ENCODE results near the gene MAGEA12.
"Not testable (repeated sequence)": the region's sequence is repeated elsewhere in the genome, so short reads cannot be mapped to it uniquely, and the experiment has no call there.

The MAGEA12 gene, protein sequence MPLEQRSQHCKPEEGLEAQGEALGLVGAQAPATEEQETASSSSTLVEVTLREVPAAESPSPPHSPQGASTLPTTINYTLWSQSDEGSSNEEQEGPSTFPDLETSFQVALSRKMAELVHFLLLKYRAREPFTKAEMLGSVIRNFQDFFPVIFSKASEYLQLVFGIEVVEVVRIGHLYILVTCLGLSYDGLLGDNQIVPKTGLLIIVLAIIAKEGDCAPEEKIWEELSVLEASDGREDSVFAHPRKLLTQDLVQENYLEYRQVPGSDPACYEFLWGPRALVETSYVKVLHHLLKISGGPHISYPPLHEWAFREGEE

DNA sequence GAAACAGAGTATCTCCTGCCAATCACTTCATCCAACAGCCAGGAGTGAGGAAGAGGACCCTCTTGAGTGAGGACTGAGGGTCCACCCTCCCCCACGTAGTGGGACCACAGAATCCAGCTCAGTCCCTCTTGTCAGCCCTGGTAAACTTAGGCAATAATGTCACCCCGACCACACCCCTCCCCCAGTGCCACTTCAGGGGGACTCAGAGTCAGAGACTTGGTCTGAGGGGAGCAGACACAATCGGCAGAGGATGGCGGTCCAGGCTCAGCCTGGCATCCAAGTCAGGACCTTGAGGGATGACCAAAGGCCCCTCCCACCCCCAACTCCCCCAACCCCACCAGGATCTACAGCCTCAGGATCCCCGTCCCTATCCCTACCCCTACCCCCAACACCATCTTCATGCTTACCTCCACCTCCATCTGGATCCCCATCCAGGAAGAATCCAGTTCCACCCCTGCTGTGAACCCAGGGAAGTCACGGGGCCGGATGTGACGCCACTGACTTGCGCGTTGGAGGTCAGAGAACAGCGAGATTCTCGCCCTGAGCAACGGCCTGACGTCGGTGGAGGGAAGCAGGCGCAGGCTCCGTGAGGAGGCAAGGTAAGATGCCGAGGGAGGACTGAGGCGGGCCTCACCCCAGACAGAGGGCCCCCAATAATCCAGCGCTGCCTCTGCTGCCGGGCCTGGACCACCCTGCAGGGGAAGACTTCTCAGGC is at the start of gene MAGEA12, which contains the start of gene CSAG1:
TSS of gene MAGEA12 (plus strand) at position 497 of the 715 bp plus-strand sequence. CDS start 2,405 bp downstream, outside the sequence.
TSS of gene CSAG1 (minus strand) at position 461 of the 715 bp plus-strand sequence. CDS start 1,261 bp downstream, outside the sequence.
- DNase-seq = no peak

DNA sequence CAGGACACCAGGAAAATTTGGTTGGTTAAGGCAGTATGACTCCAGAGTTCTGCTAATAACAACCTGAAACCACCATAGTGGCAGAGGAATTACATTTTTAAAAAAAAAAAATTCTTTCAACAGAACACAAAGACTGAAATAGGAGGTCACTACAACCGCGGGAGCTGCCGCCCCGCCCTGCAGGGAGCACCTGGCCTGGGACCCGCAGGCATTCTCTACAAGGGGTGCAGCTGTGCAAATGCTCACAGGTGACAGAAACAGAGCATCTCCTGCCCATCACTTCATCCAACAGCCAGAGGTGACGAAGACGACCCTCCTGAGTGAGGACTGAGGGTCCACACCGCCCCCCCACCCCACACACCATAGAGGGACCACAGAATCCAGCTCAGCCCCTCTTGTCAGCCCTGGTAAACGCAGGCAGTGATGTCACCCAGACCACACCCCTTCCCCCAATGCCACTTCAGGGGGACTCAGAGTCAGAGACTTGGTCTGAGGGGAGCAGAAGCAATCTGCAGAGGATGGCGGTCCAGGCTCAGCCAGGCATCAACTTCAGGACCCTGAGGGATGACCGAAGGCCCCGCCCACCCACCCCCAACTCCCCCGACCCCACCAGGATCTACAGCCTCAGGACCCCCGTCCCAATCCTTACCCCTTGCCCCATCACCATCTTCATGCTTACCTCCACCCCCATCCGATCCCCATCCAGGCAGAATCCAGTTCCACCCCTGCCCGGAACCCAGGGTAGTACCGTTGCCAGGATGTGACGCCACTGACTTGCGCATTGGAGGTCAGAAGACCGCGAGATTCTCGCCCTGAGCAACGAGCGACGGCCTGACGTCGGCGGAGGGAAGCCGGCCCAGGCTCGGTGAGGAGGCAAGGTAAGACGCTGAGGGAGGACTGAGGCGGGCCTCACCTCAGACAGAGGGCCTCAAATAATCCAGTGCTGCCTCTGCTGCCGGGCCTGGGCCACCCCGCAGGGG is 35.3 kb upstream of the MAGEA12 start, which contains the start of gene MAGEA3:
TSS of gene MAGEA3 (plus strand) at position 843 of the 980 bp plus-strand sequence. CDS start 2,039 bp downstream, outside the sequence.
- not testable (repeated sequence) for DNase-seq

DNA sequence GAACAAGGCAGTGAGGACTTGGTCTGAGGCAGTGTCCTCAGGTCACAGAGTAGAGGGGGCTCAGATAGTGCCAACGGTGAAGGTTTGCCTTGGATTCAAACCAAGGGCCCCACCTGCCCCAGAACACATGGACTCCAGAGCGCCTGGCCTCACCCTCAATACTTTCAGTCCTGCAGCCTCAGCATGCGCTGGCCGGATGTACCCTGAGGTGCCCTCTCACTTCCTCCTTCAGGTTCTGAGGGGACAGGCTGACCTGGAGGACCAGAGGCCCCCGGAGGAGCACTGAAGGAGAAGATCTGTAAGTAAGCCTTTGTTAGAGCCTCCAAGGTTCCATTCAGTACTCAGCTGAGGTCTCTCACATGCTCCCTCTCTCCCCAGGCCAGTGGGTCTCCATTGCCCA is 33.2 kb upstream of the MAGEA12 start:
- not testable (repeated sequence) for DNase-seq

DNA sequence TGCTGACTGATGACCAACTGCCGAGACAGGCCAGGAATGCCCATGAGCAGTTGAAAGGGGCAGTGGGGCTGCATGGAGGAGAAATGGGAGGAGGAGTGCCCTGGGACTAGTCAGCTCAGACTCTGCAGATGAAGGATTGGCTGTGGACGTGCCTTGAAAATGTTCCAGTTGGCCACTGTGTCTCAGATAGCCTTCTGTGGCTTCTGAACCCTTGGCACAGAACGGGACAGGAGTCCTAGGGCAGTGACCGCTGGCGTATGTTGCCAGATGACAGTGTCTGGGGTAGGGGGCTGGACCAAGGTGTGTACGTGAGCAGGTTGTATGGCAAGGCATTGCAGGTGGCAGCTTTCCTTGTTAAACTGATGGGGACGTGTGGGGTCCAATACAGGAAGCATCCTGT is 27.1 kb upstream of the MAGEA12 start:
- DNase-seq = not testable (repeated sequence)

DNA sequence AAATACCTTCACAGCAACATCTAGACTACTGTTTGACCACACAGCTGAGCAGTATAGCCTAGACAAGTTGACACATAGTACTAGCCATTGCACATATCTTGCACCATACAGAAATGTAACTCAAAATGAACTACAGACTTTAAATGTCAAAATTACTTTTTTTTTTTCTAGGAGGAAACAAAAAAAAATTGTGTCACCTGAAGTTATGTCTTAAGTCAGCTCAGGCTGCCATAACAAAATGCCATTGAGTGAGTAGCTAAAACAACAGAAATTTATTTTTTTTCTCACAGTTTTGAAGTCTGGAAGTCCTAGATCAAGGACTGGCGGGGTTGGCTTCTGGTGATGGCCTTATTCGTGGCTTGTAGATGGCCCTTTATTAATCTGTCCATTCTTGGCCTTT is 24.4 kb upstream of the MAGEA12 start, which contains the start of gene CSAG2:
TSS of gene CSAG2 (minus strand) at position 101 of the 400 bp plus-strand sequence. CDS start 161 bp downstream, outside the sequence.
- DNase-seq = not testable (repeated sequence)

DNA sequence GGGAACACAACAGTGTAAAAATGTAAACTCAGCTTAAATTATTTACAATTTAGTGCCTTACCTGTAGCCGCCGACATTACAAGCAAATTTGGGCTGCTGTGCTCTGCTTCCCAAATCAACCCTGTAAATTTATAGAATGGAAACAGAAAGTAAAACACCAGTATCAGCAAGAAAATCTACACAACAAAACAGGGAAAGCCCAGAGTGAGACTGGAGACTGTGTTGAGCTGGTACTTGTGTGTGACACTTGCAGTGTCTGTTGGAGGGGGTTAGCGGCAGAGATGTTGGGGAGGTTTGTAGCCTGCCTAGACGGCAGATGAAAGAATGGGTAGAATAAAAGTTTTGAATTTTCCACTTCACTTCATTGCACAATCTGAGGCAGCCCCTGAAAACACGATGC is 20.4 kb upstream of the MAGEA12 start:
- not testable (repeated sequence) for DNase-seq

DNA sequence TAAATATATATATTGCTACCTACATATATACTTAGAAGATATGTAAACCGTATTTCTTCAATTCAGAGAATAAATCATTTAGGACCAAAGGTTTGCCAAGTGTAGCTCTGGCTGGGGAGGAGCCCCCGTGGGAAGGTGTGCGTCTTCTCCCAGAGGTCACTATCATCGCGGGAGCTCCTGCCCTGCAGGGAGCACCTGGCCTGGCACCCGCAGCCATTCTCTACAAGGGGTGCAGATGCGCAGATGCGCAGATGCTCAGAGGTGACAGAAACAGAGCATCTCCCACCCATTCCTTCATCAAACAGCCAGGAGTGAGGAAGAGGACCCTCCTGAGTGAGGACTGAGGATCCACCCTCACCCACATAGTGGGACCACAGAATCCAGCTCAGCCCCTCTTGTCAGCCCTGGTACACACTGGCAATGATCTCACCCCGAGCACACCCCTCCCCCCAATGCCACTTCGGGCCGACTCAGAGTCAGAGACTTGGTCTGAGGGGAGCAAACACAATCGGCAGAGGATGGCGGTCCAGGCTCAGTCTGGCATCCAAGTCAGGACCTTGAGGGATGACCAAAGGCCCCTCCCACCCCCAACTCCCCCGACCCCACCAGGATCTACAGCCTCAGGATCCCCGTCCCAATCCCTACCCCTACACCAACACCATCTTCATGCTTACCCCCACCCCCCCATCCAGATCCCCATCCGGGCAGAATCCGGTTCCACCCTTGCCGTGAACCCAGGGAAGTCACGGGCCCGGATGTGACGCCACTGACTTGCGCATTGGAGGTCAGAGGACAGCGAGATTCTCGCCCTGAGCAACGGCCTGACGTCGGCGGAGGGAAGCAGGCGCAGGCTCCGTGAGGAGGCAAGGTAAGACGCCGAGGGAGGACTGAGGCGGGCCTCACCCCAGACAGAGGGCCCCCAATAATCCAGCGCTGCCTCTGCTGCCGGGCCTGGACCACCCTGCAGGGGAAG is 19.5 kb upstream of the MAGEA12 start, which contains the start of gene MAGEA2B:
TSS of gene MAGEA2B (plus strand) at position 814 of the 973 bp plus-strand sequence. CDS start 2,479 bp downstream, outside the sequence.
- DNase-seq = not testable (repeated sequence)

DNA sequence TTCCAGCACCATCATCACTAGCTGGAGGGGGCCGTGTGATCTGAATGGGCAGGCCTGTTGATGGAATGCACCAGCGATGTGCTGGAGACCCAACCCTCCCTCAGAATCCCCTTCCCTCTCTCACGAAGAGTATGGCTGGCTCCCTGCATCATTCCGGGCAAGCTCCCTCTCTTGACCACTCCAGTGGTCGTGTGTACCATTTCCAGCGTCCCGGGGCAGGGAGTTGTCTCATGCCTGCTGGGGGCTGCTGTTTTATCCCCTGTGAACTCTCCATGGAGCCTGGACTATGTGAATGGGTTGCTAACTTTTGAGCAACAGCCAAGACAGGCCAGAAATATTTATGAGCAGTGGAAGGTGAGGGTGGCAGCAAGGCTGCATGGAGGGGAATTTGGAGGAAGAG is 8.1 kb upstream of the MAGEA12 start:
- no peak for DNase-seq

DNA sequence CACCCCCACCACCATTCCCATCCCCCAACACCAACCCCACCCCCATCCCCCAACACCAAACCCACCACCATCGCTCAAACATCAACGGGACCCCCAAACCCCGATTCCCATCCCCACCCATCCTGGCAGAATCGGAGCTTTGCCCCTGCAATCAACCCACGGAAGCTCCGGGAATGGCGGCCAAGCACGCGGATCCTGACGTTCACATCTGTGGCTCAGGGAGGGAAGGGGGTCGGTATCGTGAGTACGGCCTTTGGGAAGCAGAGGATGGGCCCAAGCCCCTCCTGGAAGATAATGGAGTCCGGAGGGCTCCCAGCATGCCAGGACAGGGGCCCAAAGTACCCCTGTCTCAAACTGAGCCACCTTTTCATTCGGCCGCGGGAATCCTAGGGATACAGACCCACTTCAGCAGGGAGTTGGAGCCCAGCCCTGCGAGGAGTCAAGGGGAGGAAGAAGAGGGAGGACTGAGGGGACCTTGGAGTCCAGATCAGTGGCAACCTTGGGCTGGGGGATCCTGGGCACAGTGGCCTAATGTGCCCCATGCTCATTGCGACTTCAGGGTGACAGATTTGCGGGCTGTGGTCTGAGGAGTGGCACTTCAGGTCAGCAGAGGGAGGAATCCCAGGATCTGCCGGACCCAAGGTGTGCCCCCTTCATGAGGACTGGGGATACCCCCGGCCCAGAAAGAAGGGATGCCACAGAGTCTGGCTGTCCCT is 744 bp downstream of the MAGEA12 start:
- DNase-seq = not testable (repeated sequence)

DNA sequence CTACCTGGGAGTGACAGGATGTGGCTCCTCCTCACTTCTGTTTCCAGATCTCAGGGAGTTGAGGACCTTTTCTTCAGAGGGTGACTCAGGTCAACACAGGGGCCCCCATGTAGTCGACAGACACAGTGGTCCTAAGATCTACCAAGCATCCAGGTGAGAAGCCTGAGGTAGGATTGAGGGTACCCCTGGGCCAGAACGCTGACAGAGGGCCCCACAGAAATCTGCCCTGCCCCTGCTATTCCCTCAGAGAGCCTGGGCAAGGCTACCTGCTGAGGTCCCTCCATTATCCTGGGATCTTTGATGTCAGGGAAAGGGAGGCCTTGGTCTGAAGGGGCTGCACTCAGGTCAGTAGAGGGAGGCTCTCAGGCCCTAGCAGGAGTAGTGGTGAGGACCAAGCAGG is 1.5 kb downstream of the MAGEA12 start:
- DNase-seq = no peak

DNA sequence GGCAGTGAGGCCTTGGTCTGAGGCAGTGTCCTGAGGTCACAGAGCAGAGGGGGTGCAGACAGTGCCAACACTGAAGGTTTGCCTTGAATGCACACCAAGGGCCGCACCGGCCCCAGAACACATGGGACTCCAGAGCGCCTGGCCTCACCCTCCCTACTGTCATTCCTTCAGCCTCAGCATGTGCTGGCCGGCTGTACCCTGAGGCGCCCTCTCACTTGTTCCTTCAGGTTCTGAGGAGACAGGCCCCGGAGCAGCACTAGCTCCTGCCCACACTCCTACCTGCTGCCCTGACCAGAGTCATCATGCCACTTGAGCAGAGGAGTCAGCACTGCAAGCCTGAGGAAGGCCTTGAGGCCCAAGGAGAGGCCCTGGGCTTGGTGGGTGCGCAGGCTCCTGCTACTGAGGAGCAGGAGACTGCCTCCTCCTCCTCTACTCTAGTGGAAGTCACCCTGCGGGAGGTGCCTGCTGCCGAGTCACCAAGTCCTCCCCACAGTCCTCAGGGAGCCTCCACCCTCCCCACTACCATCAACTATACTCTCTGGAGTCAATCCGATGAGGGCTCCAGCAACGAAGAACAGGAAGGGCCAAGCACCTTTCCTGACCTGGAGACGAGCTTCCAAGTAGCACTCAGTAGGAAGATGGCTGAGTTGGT is 2.4 kb downstream of the MAGEA12 start:
- DNase-seq = no peak

DNA sequence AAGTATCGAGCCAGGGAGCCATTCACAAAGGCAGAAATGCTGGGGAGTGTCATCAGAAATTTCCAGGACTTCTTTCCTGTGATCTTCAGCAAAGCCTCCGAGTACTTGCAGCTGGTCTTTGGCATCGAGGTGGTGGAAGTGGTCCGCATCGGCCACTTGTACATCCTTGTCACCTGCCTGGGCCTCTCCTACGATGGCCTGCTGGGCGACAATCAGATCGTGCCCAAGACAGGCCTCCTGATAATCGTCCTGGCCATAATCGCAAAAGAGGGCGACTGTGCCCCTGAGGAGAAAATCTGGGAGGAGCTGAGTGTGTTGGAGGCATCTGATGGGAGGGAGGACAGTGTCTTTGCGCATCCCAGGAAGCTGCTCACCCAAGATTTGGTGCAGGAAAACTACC is 3.0 kb downstream of the MAGEA12 start:
- DNase-seq = not testable (repeated sequence)

DNA sequence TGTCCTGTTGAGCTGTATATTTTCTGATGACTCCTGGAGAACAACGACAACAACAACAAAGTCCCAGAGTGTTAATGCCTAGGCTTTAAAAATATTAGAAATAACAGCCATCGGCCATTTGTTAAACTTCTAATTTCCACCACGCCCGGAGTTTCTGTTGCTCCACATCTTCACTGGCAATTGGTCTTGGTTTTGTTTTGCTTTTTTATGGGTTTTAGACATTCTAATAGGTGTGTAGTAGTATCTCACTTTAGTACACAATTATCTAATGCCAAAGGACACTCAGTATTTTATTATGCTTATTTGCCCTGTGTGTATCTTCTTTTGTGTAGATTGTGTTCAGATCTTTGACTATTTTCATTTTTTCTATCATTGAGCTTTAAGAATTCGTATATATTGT is 5.0 kb downstream of the MAGEA12 start:
- no peak for DNase-seq

DNA sequence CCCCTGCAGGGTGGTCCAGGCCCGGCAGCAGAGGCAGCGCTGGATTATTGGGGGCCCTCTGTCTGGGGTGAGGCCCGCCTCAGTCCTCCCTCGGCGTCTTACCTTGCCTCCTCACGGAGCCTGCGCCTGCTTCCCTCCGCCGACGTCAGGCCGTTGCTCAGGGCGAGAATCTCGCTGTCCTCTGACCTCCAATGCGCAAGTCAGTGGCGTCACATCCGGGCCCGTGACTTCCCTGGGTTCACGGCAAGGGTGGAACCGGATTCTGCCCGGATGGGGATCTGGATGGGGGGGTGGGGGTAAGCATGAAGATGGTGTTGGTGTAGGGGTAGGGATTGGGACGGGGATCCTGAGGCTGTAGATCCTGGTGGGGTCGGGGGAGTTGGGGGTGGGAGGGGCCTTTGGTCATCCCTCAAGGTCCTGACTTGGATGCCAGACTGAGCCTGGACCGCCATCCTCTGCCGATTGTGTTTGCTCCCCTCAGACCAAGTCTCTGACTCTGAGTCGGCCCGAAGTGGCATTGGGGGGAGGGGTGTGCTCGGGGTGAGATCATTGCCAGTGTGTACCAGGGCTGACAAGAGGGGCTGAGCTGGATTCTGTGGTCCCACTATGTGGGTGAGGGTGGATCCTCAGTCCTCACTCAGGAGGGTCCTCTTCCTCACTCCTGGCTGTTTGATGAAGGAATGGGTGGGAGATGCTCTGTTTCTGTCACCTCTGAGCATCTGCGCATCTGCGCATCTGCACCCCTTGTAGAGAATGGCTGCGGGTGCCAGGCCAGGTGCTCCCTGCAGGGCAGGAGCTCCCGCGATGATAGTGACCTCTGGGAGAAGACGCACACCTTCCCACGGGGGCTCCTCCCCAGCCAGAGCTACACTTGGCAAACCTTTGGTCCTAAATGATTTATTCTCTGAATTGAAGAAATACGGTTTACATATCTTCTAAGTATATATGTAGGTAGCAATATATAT is 20.4 kb downstream of the MAGEA12 start, which contains the start of gene MAGEA2:
TSS of gene MAGEA2 (minus strand) at position 157 of the 965 bp plus-strand sequence. CDS start 2,479 bp downstream, outside the sequence.
- DNase-seq = not testable (repeated sequence)

DNA sequence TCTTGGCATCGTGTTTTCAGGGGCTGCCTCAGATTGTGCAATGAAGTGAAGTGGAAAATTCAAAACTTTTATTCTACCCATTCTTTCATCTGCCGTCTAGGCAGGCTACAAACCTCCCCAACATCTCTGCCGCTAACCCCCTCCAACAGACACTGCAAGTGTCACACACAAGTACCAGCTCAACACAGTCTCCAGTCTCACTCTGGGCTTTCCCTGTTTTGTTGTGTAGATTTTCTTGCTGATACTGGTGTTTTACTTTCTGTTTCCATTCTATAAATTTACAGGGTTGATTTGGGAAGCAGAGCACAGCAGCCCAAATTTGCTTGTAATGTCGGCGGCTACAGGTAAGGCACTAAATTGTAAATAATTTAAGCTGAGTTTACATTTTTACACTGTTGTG is 21.3 kb downstream of the MAGEA12 start:
- DNase-seq = not testable (repeated sequence)

DNA sequence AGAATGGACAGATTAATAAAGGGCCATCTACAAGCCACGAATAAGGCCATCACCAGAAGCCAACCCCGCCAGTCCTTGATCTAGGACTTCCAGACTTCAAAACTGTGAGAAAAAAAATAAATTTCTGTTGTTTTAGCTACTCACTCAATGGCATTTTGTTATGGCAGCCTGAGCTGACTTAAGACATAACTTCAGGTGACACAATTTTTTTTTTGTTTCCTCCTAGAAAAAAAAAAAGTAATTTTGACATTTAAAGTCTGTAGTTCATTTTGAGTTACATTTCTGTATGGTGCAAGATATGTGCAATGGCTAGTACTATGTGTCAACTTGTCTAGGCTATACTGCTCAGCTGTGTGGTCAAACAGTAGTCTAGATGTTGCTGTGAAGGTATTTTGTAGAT is 25.4 kb downstream of the MAGEA12 start, which contains the start of gene CSAG3:
TSS of gene CSAG3 (plus strand) at position 301 of the 400 bp plus-strand sequence.
- not testable (repeated sequence) for DNase-seq

DNA sequence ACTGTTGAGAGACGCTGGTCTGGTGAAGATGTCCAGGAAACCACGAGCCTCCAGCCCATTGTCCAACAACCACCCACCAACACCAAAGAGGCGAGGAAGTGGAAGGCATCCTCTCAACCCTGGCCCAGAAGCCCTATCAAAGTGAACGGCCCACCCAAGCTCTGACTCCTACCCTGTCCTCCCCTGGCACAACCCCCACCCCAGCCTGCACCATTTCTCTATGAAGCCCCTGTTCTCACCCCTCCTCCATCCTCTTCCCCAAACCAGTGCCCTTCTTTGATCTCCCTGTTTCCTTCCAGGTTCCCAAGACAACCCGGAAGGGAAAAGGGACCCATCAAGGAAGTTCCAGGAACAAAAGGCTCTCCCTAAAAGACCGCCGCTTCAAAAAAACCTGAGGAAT is 26.0 kb downstream of the MAGEA12 start:
- not testable (repeated sequence) for DNase-seq

DNA sequence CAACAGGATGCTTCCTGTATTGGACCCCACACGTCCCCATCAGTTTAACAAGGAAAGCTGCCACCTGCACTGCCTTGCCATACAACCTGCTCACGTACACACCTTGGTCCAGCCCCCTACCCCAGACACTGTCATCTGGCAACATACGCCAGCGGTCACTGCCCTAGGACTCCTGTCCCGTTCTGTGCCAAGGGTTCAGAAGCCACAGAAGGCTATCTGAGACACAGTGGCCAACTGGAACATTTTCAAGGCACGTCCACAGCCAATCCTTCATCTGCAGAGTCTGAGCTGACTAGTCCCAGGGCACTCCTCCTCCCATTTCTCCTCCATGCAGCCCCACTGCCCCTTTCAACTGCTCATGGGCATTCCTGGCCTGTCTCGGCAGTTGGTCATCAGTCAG is 28.0 kb downstream of the MAGEA12 start:
- DNase-seq = not testable (repeated sequence)
